SK-N-MC (cell line): Measurements from ENCODE around the gene ANKRD39.

Experiments
- EZH2 ChIP-seq: fragments of 200-600 bp; sonication (generic); IDR thresholded peaks from one replicate; pipeline ENCODE4 v1.6.1; 2017; ENCODE audit warnings: antibody characterized with exemption
- FOXP2 ChIP-seq: optimal IDR thresholded peaks from 2 replicates; pipeline ENCODE3; 2011; ENCODE audit warnings: mild to moderate bottlenecking, moderate library complexity; ENCODE audit not compliant: insufficient read depth; ENCODE audit errors: extremely low read length, control extremely low read depth
- POLR2AphosphoS5 ChIP-seq: IDR thresholded peaks from 2 replicates; pipeline ENCODE4 v1.6.1; 2012; ENCODE audit warnings: mild to moderate bottlenecking, low read depth, low read length, borderline replicate concordance

GRCh38 chr2:96903318-96903717, 45.5 kb upstream of the ANKRD39 start:
- no peak for TF ChIP-seq EZH2
- no peak for TF ChIP-seq POLR2AphosphoS5
- TF ChIP-seq FOXP2 = no peak
